Esophagus squamous epithelium (tissue), 5 donors: Measurements from ENCODE around the gene SPRR4. TPM values are rescaled to one million over a fixed set of nuclear protein-coding genes. Genes with fewer than 3 reads are reported as not detected.
"Not testable (repeated sequence)": the region's sequence is repeated elsewhere in the genome, so short reads cannot be mapped to it uniquely, and the experiment has no call there.

Experiments used
- DNase-seq: peaks from one replicate; lab custom pipeline; 2025; lab: John Stamatoyannopoulos, UW
- H3K27ac ChIP-seq, 4 donors: fragments of 200-600 bp; sonication (generic); one replicate each; pipeline ENCODE4 v1.5.1; 2016 to 2019; ENCODE audit warnings: mild to moderate bottlenecking in 1 of 4
- H3K27me3 ChIP-seq, 4 donors: fragments of 200-600 bp; sonication (generic); 1 replicate in 3 of 4; 2 replicates in 1 of 4; pipeline versions ENCODE4 v1.5.1 to v1.6.0; 2017 to 2021; ENCODE audit warnings: antibody characterized with exemption in 1 of 4
- H3K36me3 ChIP-seq, 3 donors: fragments of 200-600 bp; sonication (generic); one replicate each; pipeline ENCODE4 v1.5.1; 2016 to 2019
- H3K4me1 ChIP-seq, 3 donors: fragments of 200-600 bp; sonication (generic); one replicate each; pipeline ENCODE4 v1.5.1; 2017 to 2019
- H3K4me3 ChIP-seq, 4 donors: fragments of 200-600 bp; sonication (generic); 1 replicate in 3 of 4; 2 replicates in 1 of 4; pipeline ENCODE4 v1.5.1; 2016 to 2019; ENCODE audit warnings: mild to moderate bottlenecking in 2 of 4, moderate library complexity in 1 of 4
- H3K9me3 ChIP-seq, 3 donors: fragments of 200-600 bp; sonication (generic); one replicate each; pipeline ENCODE4 v1.5.1; 2016 to 2019
- CTCF ChIP-seq, 6 experiments: fragments of 450-650 bp in 4 of 6; fragments of 200-600 bp in 2 of 6; sonication (generic) in 2 of 6; IDR thresholded peaks; one replicate each; pipeline ENCODE4 v1.5.1; 2016 to 2019; ENCODE audit warnings: antibody characterized with exemption in 6 of 6, mild to moderate bottlenecking in 4 of 6, moderate library complexity in 4 of 6
- POLR2A ChIP-seq, 4 donors: fragments of 450-650 bp; IDR thresholded peaks; one replicate each; pipeline ENCODE4 v1.6.1; 2017; ENCODE audit warnings: antibody characterized with exemption in 4 of 4, mild to moderate bottlenecking in 4 of 4, moderate library complexity in 3 of 4
- WGBS, 2 donors: methylation state at CpG; one replicate each; pipeline ENCODE4 v1.1.5; 2018; 5-methylcytosine and 5-hydroxymethylcytosine counted together
- intact Hi-C: fragments of 100-400 bp; cut with DNase I; formaldehyde crosslinking; loops from one replicate; pipeline ENCODE4 v1.15.0; 2022
- small RNA-seq, 4 donors: library from RNA; depleted of rRNA; stranded (forward); fragments of <200 nt; gene quantifications; one replicate each; pipeline ENCODE3, GENCODE V24; 2016
- total RNA-seq, 4 donors: library from RNA; depleted of rRNA; stranded (reverse); fragments of >200 nt; gene quantifications; one replicate each; pipeline ENCODE4 v1.1.0, GENCODE V29; 2016
- donor health status: DM: yes; HTN: yes; CAD: no.

The SPRR4 gene
- total RNA-seq, 4 donors from 2014 or later = 0.64 to 6.4 (median 1.3) TPM; not detected in 1

- no peak for TF ChIP-seq POLR2A (IDR thresholded peaks at IDR 0.05)
- no peak for TF ChIP-seq CTCF (IDR thresholded peaks at IDR 0.05)
- DNase-seq = no peak
- Histone ChIP-seq H3K27ac (peak overlapping the region; percentile 30 to 91 (median 84)), H3K27me3 (no peaks in the 10 kb centered on the region), H3K36me3 (no peaks in the 10 kb centered on the region), H3K4me1 (peaks cover 0 to 48% (median 0%) of the 10 kb centered on the region in 3 donors), H3K9me3 (no peaks in the 10 kb centered on the region), H3K4me3 (no peak overlapping the region)
- intact Hi-C loops = no loop called here
- WGBS, 2 donors = 81% methylated on average over 1 of the region's 1 CpG; no CpG with 5 or more reads in 1 of the 2 donors
Observed at GRCh38 chr1:153000294-153000693, 29.8 kb downstream of the SPRR4 start.

- WGBS, 2 donors = 44 to 50% methylated on average over 2 of the region's 2 CpGs
- H3K36me3 ChIP-seq = no peaks in the 10 kb centered on the region
Observed at GRCh38 chr1:153001382-153001781, 30.9 kb downstream of the SPRR4 start, which contains the start of gene SPRR3. TSS of gene SPRR3 (plus strand) at chr1:153001749. CDS start at chr1:153003021, 1,272 bp downstream.

DNA sequence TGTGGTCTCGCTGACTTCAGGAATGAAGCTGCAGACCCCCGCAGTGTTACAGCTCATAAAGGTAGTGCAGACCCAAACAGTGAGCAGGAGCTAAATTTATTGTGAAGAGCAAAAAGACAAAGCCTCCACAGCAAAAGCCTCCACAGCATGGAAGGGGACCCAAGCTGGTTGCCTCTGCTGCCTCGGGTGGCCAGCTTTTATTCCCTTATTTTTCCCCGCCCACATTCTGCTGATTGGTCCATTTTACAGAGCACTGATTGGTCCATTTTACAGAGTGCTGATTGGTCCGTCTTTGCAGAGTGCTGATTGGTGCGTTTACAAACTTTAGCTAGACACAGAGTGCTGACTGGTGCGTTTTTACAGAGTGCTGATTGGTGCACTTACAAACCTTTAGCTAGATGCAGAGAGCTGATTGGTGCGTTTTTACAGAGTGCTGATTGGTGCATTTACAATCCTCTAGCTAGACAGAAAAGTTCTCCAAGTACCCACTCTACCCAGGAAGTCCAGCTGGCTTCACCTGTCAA, 40.8 kb downstream of the SPRR4 start:
- H3K4me1 ChIP-seq, H3K27me3 ChIP-seq, H3K27ac ChIP-seq, intact Hi-C loops, DNase-seq, H3K36me3 ChIP-seq, H3K4me3 ChIP-seq, H3K9me3 ChIP-seq: not testable (repeated sequence)
- WGBS, 2 donors = 80 to 81% methylated on average over 6 to 8 of the region's 8 CpGs

More at GRCh38 chr1:153001382-153001781, 30.9 kb downstream of the SPRR4 start, which contains the start of gene SPRR3:
- Histone ChIP-seq H3K4me3 (peak within 1 kb of the TSS in 3 of 4 donors; percentile 18 to 42 (median 41)), H3K27ac (peak within 1 kb of the TSS; percentile 70 to 91 (median 84)), H3K9me3 (no peaks in the 10 kb centered on the region), H3K4me1 (peaks cover 0 to 48% (median 0%) of the 10 kb centered on the region in 3 donors), H3K27me3 (no peaks in the 10 kb centered on the region)
- TF ChIP-seq POLR2A (IDR thresholded peaks at IDR 0.05) (no peak), CTCF (IDR thresholded peaks at IDR 0.05) (no peak)
- intact Hi-C loops = no loop called here
- DNase-seq = no peak

GRCh38 chr1:153021829-153022228, 51.4 kb downstream of the SPRR4 start:
- intact Hi-C loops, H3K27ac ChIP-seq, H3K4me3 ChIP-seq, DNase-seq, H3K9me3 ChIP-seq, H3K27me3 ChIP-seq, H3K36me3 ChIP-seq: not testable (repeated sequence)
- peaks cover 0 to 13% (median 0%) of the 10 kb centered on the region in 3 donors for H3K4me1 ChIP-seq
- 43 to 47% methylated on average over 2 of the region's 2 CpGs for WGBS, 2 donors

Small RNA genes lying within 50 kb of the gene (small RNA-seq; reads per million reads assigned to genes)
- gene RF00322 = 0 reads per million in 4 donors
- 0.57 to 28.8 (median 3.4) reads per million in 4 donors for gene SPRR1A

Other genes with a start within 250 kb of the SPRR4 start
- gene KPRP, start 212.6 kb upstream of the SPRR4 start, total RNA-seq = 1 to 10 TPM in 2 of 4 donors, under 1 TPM in 2; 0.09 to 3.7 (median 1.2) TPM
- not detected for gene LCE1F, start 195.5 kb upstream of the SPRR4 start, total RNA-seq
- gene LCE1E, start 184.4 kb upstream of the SPRR4 start, total RNA-seq = not detected
- not detected for gene LCE1D, start 173.9 kb upstream of the SPRR4 start, total RNA-seq
- under 1 TPM in 1 of 4 donors, not detected in 3; 0.57 TPM for gene LCE1C, start 164.0 kb upstream of the SPRR4 start, total RNA-seq
- not detected for gene LCE1B, start 158.7 kb upstream of the SPRR4 start, total RNA-seq
- gene LCE1A, start 143.2 kb upstream of the SPRR4 start, total RNA-seq = not detected
- not detected for gene LCE6A, start 127.8 kb upstream of the SPRR4 start, total RNA-seq
- gene LCE7A, start 110.7 kb upstream of the SPRR4 start, total RNA-seq = not detected
- gene SMCP, start 92.3 kb upstream of the SPRR4 start, total RNA-seq = not detected
- gene IVL, start 62.1 kb upstream of the SPRR4 start, total RNA-seq = 100 to 1,000 TPM; 155 to 336 (median 262) TPM
- 1 to 10 TPM in 2 of 4 donors, not detected in 2; 1.3 to 2.2 TPM for gene SPRR5, start 23.4 kb upstream of the SPRR4 start, total RNA-seq
- 1,000 to 10,000 TPM in 1 of 4 donors, 100 to 1,000 TPM in 2, 10 to 100 TPM in 1; 57.4 to 1,951 (median 348) TPM for gene SPRR1A, start 13.4 kb downstream of the SPRR4 start, total RNA-seq
- over 10,000 TPM in 1 of 4 donors, 1,000 to 10,000 TPM in 3; 7,283 to 22,357 (median 8,768) TPM for gene SPRR3, start 31.1 kb downstream of the SPRR4 start, total RNA-seq
- gene SPRR1B, start 60.6 kb downstream of the SPRR4 start, total RNA-seq = 1,000 to 10,000 TPM in 1 of 4 donors, 100 to 1,000 TPM in 3; 102 to 3,090 (median 871) TPM
- gene SPRR2D, start 70.5 kb downstream of the SPRR4 start, total RNA-seq = 1,000 to 10,000 TPM in 1 of 4 donors, 100 to 1,000 TPM in 2, 1 to 10 TPM in 1; 8.2 to 1,680 (median 542) TPM
- gene SPRR2A, start 86.9 kb downstream of the SPRR4 start, total RNA-seq = 1,000 to 10,000 TPM in 3 of 4 donors, 10 to 100 TPM in 1; 60.3 to 5,271 (median 1,851) TPM
- 10 to 100 TPM in 1 of 4 donors, 1 to 10 TPM in 2, not detected in 1; 1.9 to 99.4 (median 7.0) TPM for gene SPRR2B, start 101.0 kb downstream of the SPRR4 start, total RNA-seq
- gene SPRR2E, start 123.9 kb downstream of the SPRR4 start, total RNA-seq = 1,000 to 10,000 TPM in 1 of 4 donors, 100 to 1,000 TPM in 2, 1 to 10 TPM in 1; 4.0 to 3,177 (median 449) TPM
- gene SPRR2F, start 142.9 kb downstream of the SPRR4 start, total RNA-seq = 1,000 to 10,000 TPM in 1 of 4 donors, 100 to 1,000 TPM in 1, 10 to 100 TPM in 1, under 1 TPM in 1; 0.76 to 1,391 (median 149) TPM
- 1 to 10 TPM in 1 of 4 donors, not detected in 3; 9.0 TPM for gene SPRR2G, start 180.2 kb downstream of the SPRR4 start, total RNA-seq
- gene LELP1, start 232.8 kb downstream of the SPRR4 start, total RNA-seq = not detected
- not detected for gene PRR9, start 246.9 kb downstream of the SPRR4 start, total RNA-seq